KMS-11 (cell line): Measurements from ENCODE around the gene OVCH2.

Experiments used
- H2AFZ ChIP-seq: fragments of 200-600 bp; sonication (generic); 2 replicates; pipeline ENCODE4 v1.6.1; 2016; ENCODE audit warnings: antibody characterized with exemption, mixed run types, low read depth
- H3K27ac ChIP-seq: fragments of 200-600 bp; sonication (generic); 2 replicates; pipeline ENCODE4 v1.6.1; 2016; ENCODE audit warnings: mild to moderate bottlenecking, mixed run types
- H3K27me3 ChIP-seq: fragments of 200-600 bp; sonication (generic); 2 replicates; pipeline ENCODE4 v1.6.1; 2017; ENCODE audit warnings: mild to moderate bottlenecking, low read depth, mixed run types, moderate library complexity; ENCODE audit not compliant: insufficient read depth
- H3K36me3 ChIP-seq: fragments of 200-600 bp; sonication (generic); 2 replicates; pipeline ENCODE4 v1.6.1; 2017; ENCODE audit warnings: mild to moderate bottlenecking, mixed run types; ENCODE audit not compliant: insufficient read depth
- H3K4me1 ChIP-seq: fragments of 200-600 bp; sonication (generic); 2 replicates; pipeline ENCODE4 v1.6.1; 2016; ENCODE audit warnings: mild to moderate bottlenecking, low read depth, mixed run types; ENCODE audit not compliant: poor library complexity, severe bottlenecking
- H3K4me2 ChIP-seq: fragments of 200-600 bp; sonication (generic); 2 replicates; pipeline ENCODE4 v1.7.0; 2016; ENCODE audit warnings: mild to moderate bottlenecking, mixed run types
- H3K4me3 ChIP-seq: fragments of 200-600 bp; sonication (generic); IDR thresholded peaks from 2 replicates; pipeline ENCODE4 v1.6.1; 2017; ENCODE audit warnings: low read depth, low read length, mixed read lengths; ENCODE audit not compliant: insufficient read depth
- H3K79me2 ChIP-seq: fragments of 200-600 bp; sonication (generic); 2 replicates; pipeline ENCODE4 v1.6.1; 2016; ENCODE audit warnings: low read depth, mixed run types; ENCODE audit not compliant: insufficient read depth
- H3K9ac ChIP-seq: fragments of 200-600 bp; sonication (generic); 2 replicates; pipeline ENCODE4 v1.6.1; 2016; ENCODE audit warnings: mild to moderate bottlenecking, mixed run types
- H4K20me1 ChIP-seq: fragments of 200-600 bp; sonication (generic); 2 replicates; pipeline ENCODE4 v1.6.1; 2016; ENCODE audit warnings: mild to moderate bottlenecking, mixed run types; ENCODE audit not compliant: insufficient read depth
- CTCF ChIP-seq: fragments of 200-600 bp; sonication (generic); conservative IDR thresholded peaks from 2 replicates; pipeline ENCODE4 v1.6.1; 2017; ENCODE audit warnings: low read depth, mild to moderate bottlenecking, antibody characterized with exemption, low read length, moderate library complexity, mixed read lengths

OVCH2 gene

DNA sequence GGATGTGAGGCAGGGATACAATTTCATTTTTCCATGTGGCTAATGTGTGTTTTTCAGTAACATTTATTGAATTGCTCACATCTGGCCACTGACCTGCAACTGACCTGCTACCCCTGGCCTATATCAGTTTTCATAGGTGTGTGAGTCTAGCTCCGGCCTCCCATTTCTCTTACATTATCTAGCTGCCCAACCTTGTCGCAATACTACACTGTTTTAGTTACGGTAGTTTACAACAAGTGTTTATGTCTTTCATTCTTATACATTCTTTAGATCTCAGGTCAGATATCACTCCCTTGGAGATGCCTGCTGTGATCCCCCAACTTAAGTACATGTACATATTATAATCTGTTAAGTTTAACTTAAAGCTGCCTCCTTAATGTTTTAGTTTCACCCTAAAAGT, 30.6 kb downstream of the OVCH2 start:
- no peaks in the 10 kb centered on the region for H3K27me3 ChIP-seq
- no peak overlapping the region for H3K4me2 ChIP-seq
- peaks cover 20% of the 10 kb centered on the region for H3K4me1 ChIP-seq
- H3K4me3 ChIP-seq: no peak overlapping the region
- H2AFZ ChIP-seq: no peak overlapping the region
- no peaks in the 10 kb centered on the region for H3K79me2 ChIP-seq
- no peaks in the 10 kb centered on the region for H3K36me3 ChIP-seq
- H3K9ac ChIP-seq: no peak overlapping the region
- H4K20me1 ChIP-seq: no peaks in the 10 kb centered on the region
- no peak for TF ChIP-seq CTCF
- no peak overlapping the region for H3K27ac ChIP-seq

DNA sequence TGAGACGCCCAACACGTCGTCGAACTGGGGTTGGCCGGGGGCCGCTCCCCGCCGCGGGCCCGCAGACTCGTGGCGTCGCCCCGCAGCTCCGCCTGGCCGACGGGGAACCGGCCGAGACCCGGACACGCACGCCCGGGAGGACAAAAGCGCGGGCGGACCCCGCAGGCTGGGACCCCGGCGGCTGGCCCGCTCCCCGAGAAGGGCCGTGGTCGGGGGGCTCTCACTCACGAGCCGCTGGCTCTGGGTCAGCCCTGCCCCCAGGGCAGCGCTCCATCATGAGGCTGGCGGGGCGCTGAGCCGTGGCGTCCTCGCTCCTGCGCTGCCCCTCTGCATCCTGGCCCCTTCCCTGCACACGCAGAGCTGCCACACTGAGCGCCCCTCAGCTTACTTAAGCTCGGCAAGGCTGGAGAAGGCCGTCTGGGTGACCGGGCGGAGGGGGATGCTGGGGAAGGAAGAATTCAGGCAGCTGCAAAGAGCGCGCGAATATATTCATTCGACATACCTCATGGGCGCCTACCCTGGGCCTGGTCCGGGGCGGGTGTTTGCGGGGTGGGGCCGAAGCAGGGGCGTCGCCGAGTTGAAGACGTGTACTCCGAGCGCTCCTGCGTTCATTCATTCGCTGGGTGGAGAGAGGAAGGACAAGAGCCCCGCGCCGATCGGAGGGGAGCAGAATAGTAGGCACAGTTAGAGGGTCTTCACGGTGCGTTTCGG, 32.4 kb downstream of the OVCH2 start:
- no peak for TF ChIP-seq CTCF
- no peaks in the 10 kb centered on the region for H4K20me1 ChIP-seq
- H3K9ac ChIP-seq: no peak overlapping the region
- no peaks in the 10 kb centered on the region for H3K27me3 ChIP-seq
- H3K27ac ChIP-seq: no peak overlapping the region
- H3K4me3 ChIP-seq: no peak overlapping the region
- H3K36me3 ChIP-seq: no peaks in the 10 kb centered on the region
- H3K4me1 ChIP-seq: peaks cover 21% of the 10 kb centered on the region
- H3K79me2 ChIP-seq: no peaks in the 10 kb centered on the region
- peak overlapping the region; percentile 26; the same call in 1 of the 2 replicates for H2AFZ ChIP-seq
- no peak overlapping the region for H3K4me2 ChIP-seq

DNA sequence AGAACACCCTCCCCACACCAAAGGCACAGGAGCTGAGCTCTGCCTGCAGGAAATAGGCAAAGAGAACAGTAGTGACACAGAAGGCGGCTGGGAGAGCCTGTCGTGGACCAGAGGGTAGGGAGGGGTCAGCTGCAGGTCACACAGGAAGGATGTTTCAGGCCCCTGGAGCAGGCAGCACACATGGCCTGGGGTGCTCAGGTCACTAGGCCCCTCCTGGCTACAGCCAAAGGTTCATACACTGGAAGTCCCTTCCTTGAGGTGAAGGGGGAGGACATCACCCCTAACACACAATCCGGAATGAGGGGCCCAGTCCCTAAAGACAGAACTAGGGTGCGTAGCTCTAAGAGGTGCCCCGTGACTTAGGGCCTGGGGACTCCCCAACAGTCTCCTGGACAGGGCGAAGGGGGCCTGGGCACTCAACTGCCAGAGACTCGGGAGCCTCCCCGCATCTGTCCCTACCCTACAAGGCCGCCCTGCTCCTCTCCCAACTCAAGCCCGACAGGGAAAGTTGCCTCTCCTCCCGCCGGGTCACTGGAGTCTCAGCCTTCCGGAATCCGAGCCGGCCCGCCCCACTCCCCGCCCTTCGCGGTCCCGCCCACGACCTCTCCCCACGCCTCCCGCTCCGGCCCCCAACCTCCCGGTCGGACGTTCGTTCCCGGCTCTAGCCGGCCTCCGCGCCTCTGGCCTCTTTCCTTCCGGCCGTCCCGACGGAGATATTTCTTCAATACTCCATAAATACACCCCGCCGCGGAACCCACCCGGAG, 33.1 kb downstream of the OVCH2 start, which contains the start of gene CYB5R2:
Gene CYB5R2 (minus strand): TSS at position 541 of the 764 bp plus-strand sequence. CDS start 675 bp downstream, outside the sequence.
- no peaks in the 10 kb centered on the region for H3K27me3 ChIP-seq
- no peaks in the 10 kb centered on the region for H4K20me1 ChIP-seq
- H3K79me2 ChIP-seq: no peaks in the 10 kb centered on the region
- no peak within 1 kb of the TSS for H3K4me2 ChIP-seq
- TF ChIP-seq CTCF: no peak
- H3K36me3 ChIP-seq: no peaks in the 10 kb centered on the region
- H3K27ac ChIP-seq: no peak within 1 kb of the TSS
- no peak within 1 kb of the TSS for H3K4me3 ChIP-seq
- peak within 1 kb of the TSS; percentile 26; the same call in 1 of the 2 replicates for H2AFZ ChIP-seq
- peaks cover 21% of the 10 kb centered on the region for H3K4me1 ChIP-seq
- no peak within 1 kb of the TSS for H3K9ac ChIP-seq

GRCh38 chr11:7672276-7672959, 33.9 kb downstream of the OVCH2 start:
- Histone ChIP-seq H3K36me3 (no peaks in the 10 kb centered on the region), H3K27ac (no peak overlapping the region), H3K4me1 (peaks cover 21% of the 10 kb centered on the region), H3K4me2 (no peak overlapping the region), H2AFZ (no peak overlapping the region), H3K9ac (no peak overlapping the region), H3K79me2 (no peaks in the 10 kb centered on the region), H4K20me1 (no peaks in the 10 kb centered on the region), H3K4me3 (no peak overlapping the region), H3K27me3 (no peaks in the 10 kb centered on the region)
- TF ChIP-seq CTCF: no peak
